OCI-LY1 (cell line): Measurements from ENCODE around the gene CBS.
"Not testable (repeated sequence)": the region's sequence is repeated elsewhere in the genome, so short reads cannot be mapped to it uniquely, and the experiment has no call there.

Experiments used
- H2AFZ ChIP-seq: fragments of 200-600 bp; sonication (generic), shearing (Covaris generic); 2 replicates; pipeline ENCODE4 v1.6.0; 2014; ENCODE audit warnings: antibody characterized with exemption, mild to moderate bottlenecking, low read length
- H3F3A ChIP-seq: fragments of 200-600 bp; sonication (generic), shearing (Covaris generic); 2 replicates; pipeline ENCODE4 v1.6.0; 2014; ENCODE audit warnings: mild to moderate bottlenecking, antibody characterized with exemption, low read length, moderate library complexity; ENCODE audit not compliant: insufficient read depth
- H3K27ac ChIP-seq: fragments of 200-600 bp; sonication (generic); 2 replicates; pipeline ENCODE4 v1.5.1; 2014; ENCODE audit warnings: low read length, mixed run types, mild to moderate bottlenecking, low read depth; ENCODE audit not compliant: poor library complexity, severe bottlenecking
- H3K27me3 ChIP-seq: fragments of 200-600 bp; sonication (generic); 2 replicates; pipeline ENCODE4 v1.6.0; 2014; ENCODE audit warnings: antibody characterized with exemption, mild to moderate bottlenecking, low read length, moderate library complexity; ENCODE audit not compliant: insufficient read depth
- H3K36me3 ChIP-seq: fragments of 200-600 bp; sonication (generic); 2 replicates; pipeline ENCODE4 v1.6.1; 2014; ENCODE audit warnings: mild to moderate bottlenecking, antibody characterized with exemption, low read length, moderate library complexity, mixed read lengths; ENCODE audit not compliant: insufficient read depth
- H3K4me1 ChIP-seq: fragments of 200-600 bp; sonication (generic); 2 replicates; pipeline ENCODE4 v1.5.1; 2014; ENCODE audit warnings: mild to moderate bottlenecking, low read length, moderate library complexity; ENCODE audit not compliant: insufficient read depth, severe bottlenecking
- H3K4me2 ChIP-seq: fragments of 200-600 bp; sonication (generic), shearing (Covaris generic); 2 replicates; pipeline ENCODE4 v1.6.1; 2014; ENCODE audit warnings: low read length
- H3K4me3 ChIP-seq: fragments of 200-600 bp; sonication (generic); 2 replicates; pipeline ENCODE4 v1.5.1; 2014; ENCODE audit warnings: low read length, low read depth, mild to moderate bottlenecking, mixed read lengths; ENCODE audit not compliant: poor library complexity, severe bottlenecking
- H3K79me2 ChIP-seq: fragments of 200-600 bp; shearing (Covaris generic); 2 replicates; pipeline ENCODE4 v1.6.1; 2016; ENCODE audit warnings: mixed run types, low read length, mixed read lengths; ENCODE audit not compliant: insufficient read depth
- H3K9ac ChIP-seq: fragments of 200-600 bp; sonication (generic), shearing (Covaris generic); 2 replicates; pipeline ENCODE4 v1.6.1; 2014; ENCODE audit warnings: mild to moderate bottlenecking, low read length, mixed read lengths
- H3K9me2 ChIP-seq: fragments of 200-600 bp; sonication (generic), shearing (Covaris generic); 2 replicates; pipeline ENCODE4 v1.6.1; 2014; ENCODE audit warnings: low read depth, mild to moderate bottlenecking, low read length, mixed read lengths
- H3K9me3 ChIP-seq: fragments of 200-600 bp; shearing (Covaris generic); 2 replicates; pipeline ENCODE4 v1.6.1; 2014; ENCODE audit warnings: low read length, mixed read lengths
- H4K20me1 ChIP-seq: fragments of 200-600 bp; sonication (generic), shearing (Covaris generic); 2 replicates; pipeline ENCODE4 v1.6.0; 2016; ENCODE audit warnings: mild to moderate bottlenecking, low read length; ENCODE audit not compliant: insufficient read depth
- EZH2 ChIP-seq: fragments of 200-600 bp; sonication (generic), shearing (Covaris generic); IDR thresholded peaks from 2 replicates; pipeline ENCODE4 v1.8.0; 2017; ENCODE audit warnings: borderline replicate concordance, mixed run types, mild to moderate bottlenecking, antibody characterized with exemption, low read length, moderate library complexity, mixed read lengths
- TF ChIP-seq, protein P1 (sequence below): fragments of 200-600 bp; sonication (generic), shearing (Covaris generic); IDR thresholded peaks from 2 replicates; pipeline ENCODE4 v1.5.1; 2017; ENCODE audit warnings: mild to moderate bottlenecking, antibody characterized with exemption, low read length, moderate library complexity, mixed read lengths

CBS gene

DNA sequence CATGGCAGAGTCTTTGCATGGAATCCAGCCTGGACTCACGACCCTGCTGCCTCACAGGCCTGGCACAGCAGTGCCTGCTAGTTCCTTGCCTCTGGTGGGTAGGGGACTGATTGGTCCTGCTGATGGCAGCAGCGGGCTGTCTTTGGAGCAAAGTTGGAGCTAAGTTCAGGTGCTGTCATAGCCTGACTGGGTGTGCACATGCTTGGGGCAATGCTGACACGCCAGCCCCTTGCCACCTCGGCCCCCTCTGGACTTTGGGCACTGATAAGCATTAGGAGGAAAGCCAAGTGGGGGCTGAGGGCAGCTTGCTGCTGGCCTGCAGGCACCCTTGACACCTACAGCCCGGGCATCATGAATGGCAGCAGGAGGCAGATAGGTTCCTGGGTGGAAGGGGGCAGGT is 33.5 kb downstream of the CBS start:
- H3K27ac ChIP-seq, H3K4me1 ChIP-seq, H3K4me3 ChIP-seq, H3K79me2 ChIP-seq, H3K9ac ChIP-seq, H2AFZ ChIP-seq, H3K9me3 ChIP-seq, H4K20me1 ChIP-seq, H3F3A ChIP-seq, H3K36me3 ChIP-seq, H3K4me2 ChIP-seq, H3K9me2 ChIP-seq, H3K27me3 ChIP-seq: not testable (repeated sequence)

DNA sequence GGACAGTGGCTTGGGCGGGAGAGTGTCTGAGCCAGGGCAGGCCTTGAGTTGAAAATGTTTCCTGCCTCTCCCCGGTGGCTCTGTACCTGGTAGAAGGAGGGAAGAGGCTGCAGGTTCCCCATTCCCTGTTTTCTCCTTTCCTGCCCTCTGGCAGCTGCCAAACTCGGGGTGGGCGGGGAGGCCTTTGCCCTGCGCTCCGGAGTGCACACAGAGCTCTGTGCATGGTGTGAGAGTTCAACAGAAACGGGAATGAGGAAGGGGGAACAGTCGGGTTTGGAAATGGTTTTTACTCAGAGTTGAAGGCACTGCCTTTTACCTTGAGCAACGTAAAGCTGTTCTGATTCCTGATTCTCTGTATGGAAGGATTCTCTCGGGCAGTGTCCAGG is 37.0 kb downstream of the CBS start:
- not testable (repeated sequence) for H3K9ac ChIP-seq, H3K27ac ChIP-seq, H3K4me1 ChIP-seq, H3K79me2 ChIP-seq, H3K9me2 ChIP-seq, H3K4me2 ChIP-seq, H3K9me3 ChIP-seq, H3K4me3 ChIP-seq, H3F3A ChIP-seq, H2AFZ ChIP-seq, H3K27me3 ChIP-seq, H3K36me3 ChIP-seq, H4K20me1 ChIP-seq

DNA sequence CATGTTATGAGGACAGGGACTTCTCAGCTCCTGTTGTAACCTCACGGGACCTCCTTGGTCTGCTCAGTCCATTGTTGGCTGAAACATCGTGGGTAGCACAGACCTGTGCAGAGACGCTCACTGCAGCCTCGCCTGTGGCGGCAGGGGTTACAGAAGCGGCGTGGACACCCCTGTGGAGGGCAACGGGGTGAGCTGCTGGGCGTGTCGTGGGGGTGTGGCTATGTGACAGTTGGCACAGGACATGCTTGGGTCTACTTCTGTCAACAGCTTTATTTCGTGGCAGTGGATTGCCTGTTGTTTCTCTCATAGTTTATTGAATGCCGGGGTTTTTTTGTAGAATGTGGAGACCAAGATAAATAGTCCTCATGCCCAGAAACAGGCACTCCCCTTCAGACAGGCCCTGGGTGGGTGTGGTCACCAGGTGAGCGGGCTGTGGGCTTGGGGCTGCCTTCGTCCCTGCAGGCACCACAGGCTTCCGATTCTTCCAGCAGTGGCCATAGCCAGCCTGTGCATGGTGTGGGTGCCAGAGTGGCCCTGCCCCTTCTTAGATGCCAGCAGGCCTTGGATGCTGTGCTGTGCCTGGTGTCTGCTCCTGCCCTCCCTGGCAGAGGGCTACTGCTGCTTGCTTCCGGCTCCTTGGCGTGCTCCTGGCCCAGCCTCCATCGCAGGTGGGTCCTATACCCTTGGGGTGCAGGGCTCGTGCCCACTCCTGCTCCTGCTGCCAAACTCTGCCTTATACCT is 37.5 kb downstream of the CBS start:
- H3K9me2 ChIP-seq, H3K9ac ChIP-seq: not testable (repeated sequence)

DNA sequence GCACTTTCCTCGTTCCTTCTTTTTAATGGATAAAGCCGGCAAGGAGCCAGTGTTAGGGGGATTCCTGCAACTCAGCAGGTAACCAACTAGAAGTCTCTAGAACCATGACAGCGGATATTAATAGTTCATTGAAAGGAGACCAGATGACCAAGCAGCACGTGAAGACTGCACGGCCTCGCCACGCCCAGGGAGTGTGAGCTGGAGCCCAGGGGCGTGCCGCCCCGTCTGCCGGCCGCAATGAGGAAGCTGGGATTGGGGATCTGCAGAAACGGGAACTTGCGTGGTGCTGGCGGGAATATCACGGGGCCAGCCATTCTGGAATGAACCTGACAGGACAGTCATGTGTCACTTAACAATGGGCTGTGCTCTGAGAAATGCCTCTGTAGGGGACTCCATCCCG is 38.7 kb downstream of the CBS start:
- H2AFZ ChIP-seq, H3K4me3 ChIP-seq: not testable (repeated sequence)

More for the DNA sequence above, 37.5 kb downstream of the CBS start:
- not testable (repeated sequence) for H3K27me3 ChIP-seq, H3K4me1 ChIP-seq, H3K9me3 ChIP-seq, H2AFZ ChIP-seq, H4K20me1 ChIP-seq, H3K36me3 ChIP-seq, H3K4me2 ChIP-seq, H3K4me3 ChIP-seq, H3K27ac ChIP-seq, H3F3A ChIP-seq, H3K79me2 ChIP-seq

DNA sequence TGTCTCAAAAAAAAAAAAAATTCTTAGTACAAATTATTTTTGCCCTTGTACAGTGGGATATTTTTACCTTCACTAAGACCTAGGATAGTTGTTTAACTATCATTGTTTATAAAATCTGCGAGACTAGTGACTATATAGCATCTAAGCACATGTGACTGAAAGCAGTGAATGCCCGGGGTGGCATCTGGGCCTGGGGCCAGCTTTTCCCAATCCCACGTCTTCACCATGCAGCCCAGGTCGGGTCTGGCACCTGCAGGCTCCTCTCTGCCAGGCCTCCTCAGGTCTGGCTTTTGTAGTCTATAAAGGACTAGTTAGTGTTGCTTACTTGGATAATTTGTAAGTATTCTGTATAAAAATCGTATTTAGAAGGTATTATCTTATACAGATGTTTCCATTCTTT is 40.8 kb downstream of the CBS start:
- peaks cover 26% of the 10 kb centered on the region for H3K36me3 ChIP-seq

More for the DNA sequence above, 38.7 kb downstream of the CBS start:
- H3K36me3 ChIP-seq, H3K9ac ChIP-seq, H3K79me2 ChIP-seq, H3K9me2 ChIP-seq, H3F3A ChIP-seq, H3K4me2 ChIP-seq, H4K20me1 ChIP-seq, H3K9me3 ChIP-seq, H3K27ac ChIP-seq, H3K4me1 ChIP-seq, H3K27me3 ChIP-seq: not testable (repeated sequence)

More for the DNA sequence above, 40.8 kb downstream of the CBS start:
- no peaks in the 10 kb centered on the region for H3K9me3 ChIP-seq
- no peak for TF ChIP-seq EZH2
- TF ChIP-seq, protein P1, sequence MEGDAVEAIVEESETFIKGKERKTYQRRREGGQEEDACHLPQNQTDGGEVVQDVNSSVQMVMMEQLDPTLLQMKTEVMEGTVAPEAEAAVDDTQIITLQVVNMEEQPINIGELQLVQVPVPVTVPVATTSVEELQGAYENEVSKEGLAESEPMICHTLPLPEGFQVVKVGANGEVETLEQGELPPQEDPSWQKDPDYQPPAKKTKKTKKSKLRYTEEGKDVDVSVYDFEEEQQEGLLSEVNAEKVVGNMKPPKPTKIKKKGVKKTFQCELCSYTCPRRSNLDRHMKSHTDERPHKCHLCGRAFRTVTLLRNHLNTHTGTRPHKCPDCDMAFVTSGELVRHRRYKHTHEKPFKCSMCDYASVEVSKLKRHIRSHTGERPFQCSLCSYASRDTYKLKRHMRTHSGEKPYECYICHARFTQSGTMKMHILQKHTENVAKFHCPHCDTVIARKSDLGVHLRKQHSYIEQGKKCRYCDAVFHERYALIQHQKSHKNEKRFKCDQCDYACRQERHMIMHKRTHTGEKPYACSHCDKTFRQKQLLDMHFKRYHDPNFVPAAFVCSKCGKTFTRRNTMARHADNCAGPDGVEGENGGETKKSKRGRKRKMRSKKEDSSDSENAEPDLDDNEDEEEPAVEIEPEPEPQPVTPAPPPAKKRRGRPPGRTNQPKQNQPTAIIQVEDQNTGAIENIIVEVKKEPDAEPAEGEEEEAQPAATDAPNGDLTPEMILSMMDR = no peak
- H3K9ac ChIP-seq = no peak overlapping the region
- no peaks in the 10 kb centered on the region for H3K27me3 ChIP-seq
- H3K27ac ChIP-seq = no peak overlapping the region
- H3F3A ChIP-seq = no peaks in the 10 kb centered on the region
- no peak overlapping the region for H3K4me2 ChIP-seq
- no peaks in the 10 kb centered on the region for H3K4me1 ChIP-seq
- no peaks in the 10 kb centered on the region for H4K20me1 ChIP-seq
- no peak overlapping the region for H2AFZ ChIP-seq
- no peaks in the 10 kb centered on the region for H3K79me2 ChIP-seq
- no peaks in the 10 kb centered on the region for H3K9me2 ChIP-seq
- no peak overlapping the region for H3K4me3 ChIP-seq
